PC-3 (cell line): Measurements from ENCODE around the gene RIMBP2.

Experiments used
- CTCF ChIP-seq: fragments of 300-600 bp; sonication (generic); conservative IDR thresholded peaks from 2 replicates; pipeline ENCODE4 v1.5.1; 2017; ENCODE audit warnings: antibody characterized with exemption, low read depth, mild to moderate bottlenecking, low read length
- EZH2 ChIP-seq: fragments of 300-600 bp; sonication (generic); IDR thresholded peaks from one replicate; pipeline ENCODE4 v1.6.1; 2017; ENCODE audit warnings: antibody characterized with exemption, mild to moderate bottlenecking, low read length; ENCODE audit not compliant: unreplicated experiment
- EZH2phosphoT487 ChIP-seq: fragments of 300-600 bp; sonication (generic); IDR thresholded peaks from 2 replicates; pipeline ENCODE4 v1.6.1; 2018; ENCODE audit warnings: mild to moderate bottlenecking, antibody characterized with exemption, low read length, borderline replicate concordance

GRCh38 chr12:130477701-130478100 is 238.4 kb downstream of the RIMBP2 start:
- TF ChIP-seq CTCF = no peak
- no peak for TF ChIP-seq EZH2
- TF ChIP-seq EZH2phosphoT487 = no peak
